GM10266 (cell line): ENCODE measurements around the gene FXN.

Experiments used
- DNase-seq: peaks from one replicate; pipeline ENCODE4 v3.0.0; 2012; ENCODE audit errors: extremely low spot score
- CTCF ChIP-seq: IDR thresholded peaks from 2 replicates; pipeline ENCODE4 v1.5.1; 2012; ENCODE audit warnings: mild to moderate bottlenecking, low read depth; ENCODE audit not compliant: control insufficient read depth, insufficient read depth; ENCODE audit errors: missing control alignments

Gene FXN

GRCh38 chr9:68998812-68999211 lies 36.7 kb upstream of the FXN start:
- DNase-seq, result no peak
- TF ChIP-seq CTCF, result no peak

- peak; percentile 87 for TF ChIP-seq CTCF
- DNase-seq, result peak; percentile 74
These were observed 36.0 kb upstream of the FXN start for GRCh38 chr9:68999393-69000105.

GRCh38 chr9:69001921-69002320 lies 33.6 kb upstream of the FXN start:
- DNase-seq, result no peak
- TF ChIP-seq CTCF, result no peak

DNA sequence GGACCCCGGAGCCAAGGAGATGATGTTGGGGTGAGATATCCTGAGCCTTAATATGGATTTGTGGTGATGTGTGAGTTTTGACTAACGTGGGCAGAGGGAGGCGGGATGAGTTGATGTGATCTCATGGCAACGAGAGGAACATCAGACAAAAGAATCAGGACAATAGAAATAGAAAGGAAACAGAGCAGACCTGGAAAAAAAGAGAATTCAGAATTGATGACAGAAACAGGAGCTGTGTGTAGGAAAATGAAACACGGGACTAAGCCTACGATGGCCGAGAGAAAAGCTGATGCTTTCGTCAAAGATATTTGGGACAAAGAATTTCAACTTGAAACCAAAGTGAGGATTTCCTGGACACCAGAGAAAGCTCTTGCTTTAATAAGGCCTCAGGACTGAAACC lies 32.5 kb upstream of the FXN start:
- no peak for TF ChIP-seq CTCF
- DNase-seq, result no peak

GRCh38 chr9:69004836-69005235 lies 30.7 kb upstream of the FXN start:
- TF ChIP-seq CTCF, result no peak
- no peak for DNase-seq

DNA sequence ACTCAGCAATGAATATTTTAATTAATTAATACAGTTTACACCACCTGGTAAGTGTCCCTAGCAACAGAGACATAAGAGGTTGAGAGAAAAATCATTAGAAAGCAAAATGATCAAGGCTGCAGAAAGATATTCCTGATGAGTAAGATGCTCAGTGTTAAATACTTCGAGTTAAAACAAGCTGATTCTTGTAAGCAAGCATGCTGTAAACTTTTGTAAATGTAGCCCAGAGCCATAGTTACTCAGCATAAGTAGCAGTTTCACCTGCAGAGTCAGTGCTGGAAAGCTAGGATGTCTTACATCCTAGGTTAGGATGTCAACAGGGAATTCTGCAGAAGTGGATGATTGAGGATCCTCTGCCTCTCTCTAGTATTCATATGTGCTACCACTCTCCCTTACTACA lies 25.8 kb upstream of the FXN start:
- TF ChIP-seq CTCF, result no peak
- no peak for DNase-seq

GRCh38 chr9:69012696-69013381 lies 22.7 kb upstream of the FXN start:
- DNase-seq, result peak; percentile 55
- TF ChIP-seq CTCF, result no peak
